K562 (cell line): ENCODE data around the gene TYROBP. TPM values are rescaled to one million over a fixed set of nuclear protein-coding genes. Genes with fewer than 3 reads are reported as not detected.

ENCODE experiments used
- ADNP ChIP-seq: fragments of 200-800 bp; sonication (Bioruptor generic); IDR thresholded peaks from 2 replicates; pipeline ENCODE4 v1.6.1; 2016; ENCODE audit warnings: missing genetic modification characterization, missing compliant biosample characterization
- EWSR1 ChIP-seq: fragments of 450-650 bp; IDR thresholded peaks from 2 replicates; pipeline ENCODE4 v1.6.1; 2018; ENCODE audit warnings: borderline replicate concordance, mild to moderate bottlenecking, low read depth, moderate library complexity; ENCODE audit not compliant: partially characterized antibody
- FOXA3 ChIP-seq, 2 experiments: fragments of 450-650 bp in 1 of 2; sonication (generic) in 1 of 2; formaldehyde crosslinking; IDR thresholded peaks in 1 of 2; conservative IDR thresholded peaks in 1 of 2; 2 replicates each; pipeline versions ENCODE4 v1.4.0 to v1.8.0; 2020 to 2022; ENCODE audit warnings: mild to moderate bottlenecking in 2 of 2, missing genetic modification reagents in 1 of 2
- GATAD2B ChIP-seq: fragments of 450-650 bp; IDR thresholded peaks from 2 replicates; pipeline ENCODE4 v1.6.1; 2017; ENCODE audit warnings: mild to moderate bottlenecking, borderline replicate concordance
- HDAC3 ChIP-seq: fragments of 450-650 bp; IDR thresholded peaks from 2 replicates; pipeline ENCODE4 v1.6.1; 2018; ENCODE audit warnings: borderline replicate concordance, mild to moderate bottlenecking, moderate library complexity; ENCODE audit not compliant: partially characterized antibody
- HOXB6 ChIP-seq: fragments of 250-450 bp; sonication (Bioruptor Pico); IDR thresholded peaks from 2 replicates; pipeline ENCODE4 v1.5.1; 2022; ENCODE audit warnings: mild to moderate bottlenecking, borderline replicate concordance
- IRF2 ChIP-seq: sonication (generic); formaldehyde crosslinking; IDR thresholded peaks from 2 replicates; pipeline ENCODE4 v1.8.1; 2022; ENCODE audit warnings: mild to moderate bottlenecking, missing genetic modification reagents
- KAT8 ChIP-seq: fragments of 450-650 bp; IDR thresholded peaks from 2 replicates; pipeline ENCODE4 v1.6.1; 2016; ENCODE audit warnings: low read depth, mild to moderate bottlenecking
- MAZ ChIP-seq, 2 experiments: fragments of 450-650 bp in 1 of 2; sonication (generic) in 1 of 2; formaldehyde crosslinking; IDR thresholded peaks in 1 of 2; conservative IDR thresholded peaks in 1 of 2; 2 replicates each; pipeline versions ENCODE4 v1.4.0 to v1.5.0; 2020; ENCODE audit warnings: mild to moderate bottlenecking in 1 of 2, missing genetic modification reagents in 1 of 2
- NEUROD1 ChIP-seq: fragments of 150-350 bp; IDR thresholded peaks from 2 replicates; pipeline ENCODE4 v1.6.1; 2014; ENCODE audit warnings: borderline replicate concordance, low read length, low read depth; ENCODE audit not compliant: partially characterized antibody
- PCBP1 ChIP-seq: fragments of 200-400 bp; formaldehyde crosslinking; IDR thresholded peaks from 2 replicates; pipeline ENCODE4 v1.6.1; 2018; ENCODE audit warnings: mild to moderate bottlenecking, low read depth, low read length; ENCODE audit not compliant: poor library complexity, severe bottlenecking
- SIN3A ChIP-seq, 2 experiments: fragments of 150-350 bp in 1 of 2; IDR thresholded peaks; 2 replicates each; pipeline ENCODE4 v1.6.1; 2011 to 2016; ENCODE audit warnings: borderline replicate concordance in 2 of 2, low read depth in 2 of 2, low read length in 2 of 2, mild to moderate bottlenecking in 2 of 2, moderate library complexity in 2 of 2; ENCODE audit not compliant: control insufficient read depth in 1 of 2
- SRSF7 ChIP-seq: fragments of 200-400 bp; formaldehyde crosslinking; optimal IDR thresholded peaks from 2 replicates; pipeline ENCODE3; 2017; ENCODE audit warnings: mild to moderate bottlenecking, low read depth, low read length
- SUPT5H ChIP-seq: fragments of 450-650 bp; IDR thresholded peaks from 2 replicates; pipeline ENCODE4 v1.6.1; 2016
- TEAD1 ChIP-seq, 2 experiments: fragments of 450-650 bp in 1 of 2; sonication (generic) in 1 of 2; formaldehyde crosslinking; IDR thresholded peaks; 2 replicates each; pipeline versions ENCODE4 v1.4.0 to v1.8.0; 2020 to 2022; ENCODE audit warnings: mild to moderate bottlenecking in 2 of 2, missing genetic modification reagents in 1 of 2
- TFAM ChIP-seq: fragments of 250-450 bp; sonication (Bioruptor Pico); conservative IDR thresholded peaks from 2 replicates; pipeline ENCODE4 v1.5.0; 2021; ENCODE audit warnings: mild to moderate bottlenecking, moderate library complexity
- ZNF224 ChIP-seq: sonication (generic); formaldehyde crosslinking; IDR thresholded peaks from 2 replicates; pipeline ENCODE4 v1.8.0; 2022; ENCODE audit warnings: mild to moderate bottlenecking, missing genetic modification reagents
- ZNF318 ChIP-seq, 2 experiments: fragments of 450-650 bp; IDR thresholded peaks; 2 replicates each; pipeline ENCODE4 v1.6.1; 2016; ENCODE audit warnings: mild to moderate bottlenecking in 2 of 2, borderline replicate concordance in 1 of 2, low read depth in 1 of 2, moderate library complexity in 1 of 2
- ZNF696 ChIP-seq: fragments of 250-450 bp; sonication (Bioruptor Pico); conservative IDR thresholded peaks from 2 replicates; pipeline ENCODE4 v1.4.0; 2020; ENCODE audit warnings: mild to moderate bottlenecking, moderate library complexity
- ZNF778 ChIP-seq: fragments of 450-650 bp; formaldehyde crosslinking; IDR thresholded peaks from 2 replicates; pipeline ENCODE4 v1.4.0; 2020; ENCODE audit warnings: mild to moderate bottlenecking, moderate library complexity
- polyA plus RNA-seq, 8 experiments: library from polyadenylated mRNA; depleted of rRNA in 4 of 8; stranded (reverse) in 5 of 8; unstranded in 3 of 8; fragments of >200 nt; fragmentation: Nextera tagmentation in 2 of 8; fragmentation: Illumina TruSeq in 1 of 8; extraction: Ambion mirVana in 2 of 8; extraction: Trizol in 1 of 8; gene quantifications; 2 replicates each; pipeline versions ENCODE4 v1.2.1 to v1.2.3, GENCODE V29; 2011 to 2014; ENCODE audit warnings: inconsistent platforms in 1 of 8, missing spikeins in 1 of 8
- total RNA-seq, 7 experiments: library from RNA; depleted of rRNA in 6 of 7; stranded (reverse); fragments of >200 nt in 6 of 7; fragmentation: Illumina TruSeq in 2 of 7; extraction: Trizol in 2 of 7; gene quantifications; 2 replicates each; pipeline versions ENCODE4 v1.2.1 to v1.2.3, GENCODE V29; 2011 to 2021; ENCODE audit warnings: low replicate concordance in 1 of 7

Gene TYROBP
- total and polyA plus RNA-seq, 9 of the 15 experiments (the other 6 are each of a cell fraction or from before 2014, with no cell fraction given): 0.72 to 8.2 (median 2.4) TPM

GRCh38 chr19:35879770-35880317 is 28.3 kb downstream of the TYROBP start (continued):
- no peak for TF ChIP-seq EWSR1
- no peak for TF ChIP-seq ZNF318 (IDR thresholded peaks at IDR 0.05; ENCODE audit: borderline replicate concordance in 1 of 2, low read depth in 1 of 2)
- no peak for TF ChIP-seq SRSF7
- peak in 1 of 2 experiments; percentile 62; a peak in 1 of 4 replicates for TF ChIP-seq FOXA3 (CRISPR knock-in tag; conservative IDR thresholded peaks at IDR 0.05 in 1 of 2, IDR thresholded peaks at IDR 0.05 in 1 of 2)
- TF ChIP-seq ZNF778: no peak
- TF ChIP-seq HOXB6 (CRISPR knock-in tag): no peak
- no peak for TF ChIP-seq PCBP1
- TF ChIP-seq ZNF224 (CRISPR knock-in tag): peak; percentile 86
- no peak for TF ChIP-seq SUPT5H
- TF ChIP-seq KAT8: no peak
- TF ChIP-seq NEUROD1: peak; percentile 34
- no peak for TF ChIP-seq HDAC3
- TF ChIP-seq TEAD1 (CRISPR knock-in tag; IDR thresholded peaks at IDR 0.05): peak in 1 of 2 experiments; percentile 83; a peak in 1 of 4 replicates
- TF ChIP-seq ADNP (tag): no peak
- no peak for TF ChIP-seq IRF2
- peak; percentile 99 for TF ChIP-seq SIN3A (IDR thresholded peaks at IDR 0.05; ENCODE audit: borderline replicate concordance in 2 of 2, control insufficient read depth in 1 of 2, low read depth in 2 of 2, low read length in 2 of 2)
- no peak for TF ChIP-seq TFAM (CRISPR knock-in tag)
- TF ChIP-seq MAZ (CRISPR knock-in tag; conservative IDR thresholded peaks at IDR 0.05 in 1 of 2, IDR thresholded peaks at IDR 0.05 in 1 of 2): peak; percentile 62 to 96
- no peak for TF ChIP-seq GATAD2B
- no peak for TF ChIP-seq ZNF696 (CRISPR knock-in tag)
